Spleen (tissue), 13 donors: ENCODE results near the gene ASXL3. TPM values are rescaled to one million over a fixed set of nuclear protein-coding genes. Genes with fewer than 3 reads are reported as not detected.

ENCODE experiments used
- DNase-seq: peaks from one replicate; pipeline ENCODE4 v3.0.0-alpha.2; 2020
- H3K27ac ChIP-seq, 8 donors: fragments of 200-600 bp; sonication (generic) in 7 of 8; 1 replicate in 4 of 8; 2 replicates in 4 of 8; pipeline versions ENCODE4 v1.5.0 to v1.8.0; 2016 to 2021; ENCODE audit warnings: inconsistent platforms in 4 of 8, mild to moderate bottlenecking in 4 of 8, moderate library complexity in 1 of 8
- H3K27me3 ChIP-seq, 7 donors: fragments of 200-600 bp; sonication (generic) in 6 of 7; replicated peaks in 1 of 7; 1 replicate in 4 of 7; 2 replicates in 3 of 7; pipeline versions ENCODE4 v1.5.0 to v1.8.0; 2016 to 2021; ENCODE audit warnings: inconsistent platforms in 3 of 7, mild to moderate bottlenecking in 1 of 7
- H3K36me3 ChIP-seq, 6 donors: fragments of 200-600 bp; sonication (generic) in 5 of 6; 1 replicate in 4 of 6; 2 replicates in 2 of 6; pipeline versions ENCODE4 v1.5.0 to v1.8.0; 2016 to 2021; ENCODE audit warnings: inconsistent platforms in 2 of 6
- H3K4me1 ChIP-seq, 6 donors: fragments of 200-600 bp; sonication (generic) in 5 of 6; 1 replicate in 3 of 6; 2 replicates in 3 of 6; pipeline versions ENCODE4 v1.5.0 to v1.8.0; 2016 to 2021; ENCODE audit warnings: inconsistent platforms in 3 of 6
- H3K4me3 ChIP-seq, 8 donors: fragments of 200-600 bp; sonication (generic) in 7 of 8; 1 replicate in 4 of 8; 2 replicates in 4 of 8; pipeline versions ENCODE4 v1.5.0 to v1.8.0; 2016 to 2021; ENCODE audit warnings: inconsistent platforms in 4 of 8, mild to moderate bottlenecking in 4 of 8, moderate library complexity in 2 of 8
- H3K9me3 ChIP-seq, 8 donors: fragments of 200-600 bp; sonication (generic) in 7 of 8; 1 replicate in 4 of 8; 2 replicates in 4 of 8; pipeline versions ENCODE4 v1.5.0 to v1.8.0; 2016 to 2021; ENCODE audit warnings: inconsistent platforms in 4 of 8
- POLR2A ChIP-seq, 3 donors: fragments of 450-650 bp; IDR thresholded peaks; one replicate each; pipeline ENCODE4 v1.5.1; 2017; ENCODE audit warnings: antibody characterized with exemption in 3 of 3, mild to moderate bottlenecking in 1 of 3
- POLR2AphosphoS5 ChIP-seq, 3 donors: sonication (generic); formaldehyde crosslinking; IDR thresholded peaks; one replicate each; pipeline ENCODE4 v1.5.1; 2017; ENCODE audit warnings: antibody characterized with exemption in 3 of 3
- WGBS, 5 donors: extraction: QIAGEN DNeasy Blood & Tissue Kit in 3 of 5; methylation state at CpG; one replicate each; pipeline versions ENCODE4 v1.1.5 to v1.1.7; 2013 to 2018; 5-methylcytosine and 5-hydroxymethylcytosine counted together
- intact Hi-C: fragments of 100-400 bp; cut with DNase I; formaldehyde crosslinking; loops from one replicate; pipeline ENCODE4 v1.15.0; 2023; ENCODE audit warnings: low total_unique reads
- long read RNA-seq, 2 donors: transcript quantifications; one replicate each; lab custom pipeline, GENCODE V29; 2026
- polyA plus RNA-seq, 3 donors: library from polyadenylated mRNA; stranded (reverse); fragments of 200-250 nt; gene quantifications; one replicate each; pipeline ENCODE4 v1.2.1, GENCODE V29; 2013
- total RNA-seq, 7 donors: library from RNA; depleted of rRNA in 3 of 7; stranded (reverse); fragments of >200 nt in 3 of 7; fragmentation: NEBNext Ultra II Directional in 4 of 7; extraction: Animal tissue kit (Norgen Biotek cat#: 25700) in 4 of 7; gene quantifications; one replicate each; pipeline versions ENCODE4 v1.1.0 to v1.2.1, GENCODE V29; 2016 to 2021
- TF ChIP-seq, protein P1 (sequence below), 11 experiments: fragments of 200-600 bp in 7 of 11; fragments of 450-650 bp in 4 of 11; sonication (generic) in 4 of 11; IDR thresholded peaks in 8 of 11; conservative IDR thresholded peaks in 3 of 11; 1 replicate in 7 of 11; 2 replicates in 4 of 11; pipeline versions ENCODE4 v1.4.0 to v1.8.0; 2016 to 2021; ENCODE audit warnings: antibody characterized with exemption in 11 of 11, inconsistent platforms in 4 of 11, mild to moderate bottlenecking in 1 of 11
- donor health status: healthy with polysubstance abuse.
- donor health status: DM: no; HTN: no; CAD: no; lungs with moderate emphysema.
- donor health status: DM: no; HTN: no; CAD: no.
- donor health status: Bipolar disorder and iron deficiency.
- donor health status: healthy.
- donor health status: DM: no; HTN: no; CAD: no.
- donor health status: DM: yes; HTN: yes; CAD: no.

ASXL3 gene
- total RNA-seq, result 1 to 10 TPM in 4 of 7 donors, under 1 TPM in 3; 0.29 to 3.5 (median 1.0) TPM
- under 1 TPM; 0.02 to 0.03 (median 0.03) TPM for polyA plus RNA-seq
- long read RNA-seq, donor 1, result 0 reads
- long read RNA-seq, donor 2, result 0 reads

DNA sequence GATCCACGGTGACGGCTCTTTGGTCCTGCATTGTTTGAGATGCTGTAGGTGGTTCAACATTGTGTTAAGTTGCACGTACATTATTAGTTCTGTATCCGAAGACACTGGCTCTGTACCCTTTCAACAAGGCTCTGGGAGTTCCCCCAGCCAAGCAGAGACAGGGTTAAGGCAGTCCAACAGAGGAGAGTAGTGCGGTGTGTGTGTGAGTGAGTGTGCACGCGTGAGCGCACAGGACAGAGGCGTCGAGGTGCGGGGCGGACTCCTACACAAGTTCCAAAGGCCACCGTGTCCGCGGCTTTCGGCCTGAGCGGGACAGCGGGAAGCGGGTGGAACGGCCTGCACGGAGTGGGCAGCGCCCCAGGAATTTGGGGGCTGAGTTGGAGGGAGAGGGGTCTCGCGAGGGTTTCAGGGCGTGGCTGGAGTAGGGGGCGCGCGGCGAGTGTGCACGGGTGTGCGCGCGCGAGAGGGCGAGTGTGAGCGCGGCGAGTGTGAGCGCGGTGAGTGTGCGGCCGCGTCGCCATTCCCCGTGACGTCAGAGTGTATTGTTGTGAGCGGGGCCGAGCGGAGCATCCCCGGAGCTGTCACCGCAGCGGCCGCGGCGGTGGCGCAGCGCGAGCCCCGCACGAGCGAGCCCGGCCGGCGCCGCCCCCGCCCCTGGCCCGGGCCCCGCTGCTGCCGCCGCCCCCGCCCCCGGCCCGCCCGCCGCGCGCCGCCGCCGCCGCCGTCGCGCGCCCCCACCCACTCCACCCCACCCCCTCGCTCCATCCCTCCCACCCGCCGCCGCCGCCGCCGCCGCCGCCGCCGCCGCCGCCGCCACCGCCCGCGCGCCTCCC, at the start of gene ASXL3:
Gene ASXL3, plus strand, starts transcription at position 535 of the 833 bp plus-strand sequence. CDS start 413 bp downstream, outside the sequence.
- H3K4me3 ChIP-seq, result peak within 1 kb of the TSS; percentile 38 to 69 (median 43)

DNA sequence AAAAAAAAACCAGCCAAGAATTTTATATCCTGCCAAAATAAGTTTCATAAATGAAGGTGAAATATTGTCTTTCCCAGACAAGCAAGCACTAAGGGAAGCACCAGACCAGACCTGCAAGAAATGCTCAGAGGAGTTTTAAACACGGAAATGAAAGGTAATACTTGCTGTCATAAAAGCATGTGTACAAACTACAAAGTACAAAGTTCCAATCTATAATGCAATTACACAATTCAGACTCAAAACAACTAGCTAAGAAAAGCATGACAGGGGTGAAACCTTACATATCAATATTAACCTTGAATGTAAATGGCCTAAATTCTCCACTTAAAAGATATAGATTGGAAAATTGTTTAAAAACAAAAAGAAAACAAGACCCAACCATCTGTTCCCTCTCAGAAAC, 45.0 kb upstream of the ASXL3 start:
- H3K36me3 ChIP-seq, result no peaks in the 10 kb centered on the region
- DNase-seq, result no peak
- no peaks in the 10 kb centered on the region for H3K4me1 ChIP-seq
- H3K27me3 ChIP-seq, result no peaks in the 10 kb centered on the region
- no peak overlapping the region for H3K4me3 ChIP-seq
- H3K27ac ChIP-seq, result no peak overlapping the region
- intact Hi-C loops, result no loop called here
- 65 to 78% (median 72%) methylated on average over 1 of the region's 1 CpG for WGBS, 5 donors
- peaks cover 0 to 24% (median 0%) of the 10 kb centered on the region in 8 donors for H3K9me3 ChIP-seq
- TF ChIP-seq, protein P1, sequence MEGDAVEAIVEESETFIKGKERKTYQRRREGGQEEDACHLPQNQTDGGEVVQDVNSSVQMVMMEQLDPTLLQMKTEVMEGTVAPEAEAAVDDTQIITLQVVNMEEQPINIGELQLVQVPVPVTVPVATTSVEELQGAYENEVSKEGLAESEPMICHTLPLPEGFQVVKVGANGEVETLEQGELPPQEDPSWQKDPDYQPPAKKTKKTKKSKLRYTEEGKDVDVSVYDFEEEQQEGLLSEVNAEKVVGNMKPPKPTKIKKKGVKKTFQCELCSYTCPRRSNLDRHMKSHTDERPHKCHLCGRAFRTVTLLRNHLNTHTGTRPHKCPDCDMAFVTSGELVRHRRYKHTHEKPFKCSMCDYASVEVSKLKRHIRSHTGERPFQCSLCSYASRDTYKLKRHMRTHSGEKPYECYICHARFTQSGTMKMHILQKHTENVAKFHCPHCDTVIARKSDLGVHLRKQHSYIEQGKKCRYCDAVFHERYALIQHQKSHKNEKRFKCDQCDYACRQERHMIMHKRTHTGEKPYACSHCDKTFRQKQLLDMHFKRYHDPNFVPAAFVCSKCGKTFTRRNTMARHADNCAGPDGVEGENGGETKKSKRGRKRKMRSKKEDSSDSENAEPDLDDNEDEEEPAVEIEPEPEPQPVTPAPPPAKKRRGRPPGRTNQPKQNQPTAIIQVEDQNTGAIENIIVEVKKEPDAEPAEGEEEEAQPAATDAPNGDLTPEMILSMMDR (IDR thresholded peaks at IDR 0.05 in 8 of 11, conservative IDR thresholded peaks at IDR 0.05 in 3 of 11), result no peak
- TF ChIP-seq POLR2AphosphoS5 (IDR thresholded peaks at IDR 0.05) (no peak), POLR2A (IDR thresholded peaks at IDR 0.05) (no peak)

More for the DNA sequence above, at the start of gene ASXL3:
- no peaks in the 10 kb centered on the region for H3K36me3 ChIP-seq
- intact Hi-C loops, result no loop called here
- H3K27me3 ChIP-seq, result peaks cover 0 to 63% (median 10%) of the 10 kb centered on the region in 7 donors
- 1 to 13% (median 3%) methylated on average over 14 to 88 of the region's 103 CpGs for WGBS, 5 donors
- peak in 2 of 3 donors; percentile 14 to 52 for TF ChIP-seq POLR2AphosphoS5 (IDR thresholded peaks at IDR 0.05)
- no peak for TF ChIP-seq POLR2A (IDR thresholded peaks at IDR 0.05)
- TF ChIP-seq, protein P1 (IDR thresholded peaks at IDR 0.05 in 8 of 11, conservative IDR thresholded peaks at IDR 0.05 in 3 of 11), result no peak
- no peaks in the 10 kb centered on the region for H3K9me3 ChIP-seq
- peak within 1 kb of the TSS in 6 of 8 donors; percentile 44 to 80 (median 76) for H3K27ac ChIP-seq
- peaks cover 0 to 19% (median 6%) of the 10 kb centered on the region in 6 donors for H3K4me1 ChIP-seq
- DNase-seq, result peak; percentile 64

DNA sequence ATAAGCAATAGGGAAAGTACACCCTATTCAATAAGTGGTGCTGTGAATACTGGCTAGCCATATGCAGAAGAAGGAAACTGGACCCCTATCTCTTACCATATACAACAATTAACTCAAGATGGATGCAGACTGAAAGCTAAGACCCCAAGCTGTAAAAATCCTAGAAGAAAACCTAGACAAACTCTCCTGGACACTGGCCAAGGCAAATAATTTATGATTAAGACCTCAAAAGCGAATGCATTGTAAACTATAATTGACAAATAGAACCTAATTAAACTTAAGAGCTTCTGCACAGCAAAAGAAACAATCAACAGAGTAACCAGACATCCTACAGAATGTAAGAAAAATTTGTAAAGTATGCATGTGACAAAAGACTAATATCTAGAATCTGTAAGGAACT, 41.1 kb upstream of the ASXL3 start:
- Histone ChIP-seq H3K36me3 (no peaks in the 10 kb centered on the region), H3K27me3 (no peaks in the 10 kb centered on the region), H3K27ac (no peak overlapping the region), H3K4me1 (no peaks in the 10 kb centered on the region), H3K9me3 (peaks cover 0 to 10% (median 0%) of the 10 kb centered on the region in 8 donors), H3K4me3 (no peak overlapping the region)
- TF ChIP-seq POLR2A (IDR thresholded peaks at IDR 0.05), result no peak
- TF ChIP-seq, protein P1 (IDR thresholded peaks at IDR 0.05 in 8 of 11, conservative IDR thresholded peaks at IDR 0.05 in 3 of 11), result no peak
- no peak for TF ChIP-seq POLR2AphosphoS5 (IDR thresholded peaks at IDR 0.05)
- 61 to 75% (median 72%) methylated on average over 1 of the region's 1 CpG for WGBS, 5 donors
- intact Hi-C loops, result no loop called here
- DNase-seq, result no peak

DNA sequence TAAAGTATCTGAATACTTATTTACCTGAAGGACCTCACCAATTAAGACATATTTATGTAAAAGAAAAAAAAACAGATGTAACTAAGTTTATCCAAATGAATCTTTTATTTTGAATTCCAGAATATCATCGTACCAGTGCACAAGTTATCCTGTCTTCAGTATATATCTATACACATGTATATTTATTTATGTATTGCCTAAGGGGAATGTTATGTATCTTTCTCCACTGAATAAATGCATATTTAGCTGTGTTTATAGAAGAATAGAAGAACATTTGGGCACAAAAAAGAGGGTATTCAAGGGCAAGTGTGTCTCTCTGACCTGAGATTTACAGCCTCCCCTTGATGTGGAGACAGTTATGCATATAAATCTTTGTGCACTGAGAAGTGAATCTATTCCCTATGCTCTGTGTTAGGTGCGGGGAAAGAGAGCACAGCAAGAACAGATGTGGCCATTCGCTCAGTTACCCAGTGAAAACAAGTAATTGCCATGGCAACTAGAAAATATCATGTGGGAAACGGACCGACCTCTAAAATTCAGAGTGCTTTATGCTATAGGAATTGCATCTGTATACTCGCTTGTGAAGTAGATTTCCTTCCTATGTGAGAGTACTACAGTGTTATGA, 39.5 kb upstream of the ASXL3 start:
- 83 to 94% (median 91%) methylated on average over 6 of the region's 6 CpGs for WGBS, 5 donors
- TF ChIP-seq POLR2A (IDR thresholded peaks at IDR 0.05), result no peak
- TF ChIP-seq, protein P1 (IDR thresholded peaks at IDR 0.05 in 8 of 11, conservative IDR thresholded peaks at IDR 0.05 in 3 of 11), result no peak
- TF ChIP-seq POLR2AphosphoS5 (IDR thresholded peaks at IDR 0.05), result no peak
- DNase-seq, result no peak
- Histone ChIP-seq H3K27me3 (no peaks in the 10 kb centered on the region), H3K27ac (no peak overlapping the region), H3K4me1 (no peaks in the 10 kb centered on the region), H3K36me3 (no peaks in the 10 kb centered on the region), H3K4me3 (no peak overlapping the region), H3K9me3 (peaks cover 0 to 6% (median 0%) of the 10 kb centered on the region in 8 donors)
- intact Hi-C loops, result no loop called here
